GM10266 (cell line): ENCODE data around the gene PCDH9.

Source experiments
- DNase-seq: peaks from one replicate; pipeline ENCODE4 v3.0.0; 2012; ENCODE audit errors: extremely low spot score
- TF ChIP-seq, protein P1 (sequence below): IDR thresholded peaks from 2 replicates; pipeline ENCODE4 v1.5.1; 2012; ENCODE audit warnings: mild to moderate bottlenecking, low read depth; ENCODE audit not compliant: control insufficient read depth, insufficient read depth; ENCODE audit errors: missing control alignments

Gene PCDH9

DNA sequence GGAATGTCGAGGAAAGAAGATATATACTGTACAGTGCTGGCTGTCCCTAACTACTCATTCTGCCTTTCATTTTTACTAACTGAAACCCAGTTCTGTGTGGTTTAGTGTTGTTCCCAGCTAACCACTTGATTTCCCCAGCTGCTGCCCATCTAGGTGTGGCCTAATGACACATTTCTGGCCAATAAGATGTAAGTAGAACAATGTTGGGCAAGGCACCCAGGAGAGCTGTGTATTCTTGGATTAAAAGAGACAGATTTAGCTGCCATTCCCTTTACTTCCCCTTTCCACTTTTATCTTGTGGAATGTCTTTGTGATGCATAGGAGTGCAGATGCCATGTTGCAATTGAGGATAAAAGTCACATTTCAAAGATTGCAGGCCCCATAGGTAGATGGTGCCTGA lies 28.3 kb upstream of the PCDH9 start:
- DNase-seq: no peak
- TF ChIP-seq, protein P1, sequence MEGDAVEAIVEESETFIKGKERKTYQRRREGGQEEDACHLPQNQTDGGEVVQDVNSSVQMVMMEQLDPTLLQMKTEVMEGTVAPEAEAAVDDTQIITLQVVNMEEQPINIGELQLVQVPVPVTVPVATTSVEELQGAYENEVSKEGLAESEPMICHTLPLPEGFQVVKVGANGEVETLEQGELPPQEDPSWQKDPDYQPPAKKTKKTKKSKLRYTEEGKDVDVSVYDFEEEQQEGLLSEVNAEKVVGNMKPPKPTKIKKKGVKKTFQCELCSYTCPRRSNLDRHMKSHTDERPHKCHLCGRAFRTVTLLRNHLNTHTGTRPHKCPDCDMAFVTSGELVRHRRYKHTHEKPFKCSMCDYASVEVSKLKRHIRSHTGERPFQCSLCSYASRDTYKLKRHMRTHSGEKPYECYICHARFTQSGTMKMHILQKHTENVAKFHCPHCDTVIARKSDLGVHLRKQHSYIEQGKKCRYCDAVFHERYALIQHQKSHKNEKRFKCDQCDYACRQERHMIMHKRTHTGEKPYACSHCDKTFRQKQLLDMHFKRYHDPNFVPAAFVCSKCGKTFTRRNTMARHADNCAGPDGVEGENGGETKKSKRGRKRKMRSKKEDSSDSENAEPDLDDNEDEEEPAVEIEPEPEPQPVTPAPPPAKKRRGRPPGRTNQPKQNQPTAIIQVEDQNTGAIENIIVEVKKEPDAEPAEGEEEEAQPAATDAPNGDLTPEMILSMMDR: no peak

GRCh38 chr13:67238861-67239260 lies 8.7 kb upstream of the PCDH9 start:
- DNase-seq: no peak
- TF ChIP-seq, protein P1: no peak

- no peak for DNase-seq
- TF ChIP-seq, protein P1: peak; percentile 47
These were observed 8.2 kb upstream of the PCDH9 start for GRCh38 chr13:67238277-67238859.

DNA sequence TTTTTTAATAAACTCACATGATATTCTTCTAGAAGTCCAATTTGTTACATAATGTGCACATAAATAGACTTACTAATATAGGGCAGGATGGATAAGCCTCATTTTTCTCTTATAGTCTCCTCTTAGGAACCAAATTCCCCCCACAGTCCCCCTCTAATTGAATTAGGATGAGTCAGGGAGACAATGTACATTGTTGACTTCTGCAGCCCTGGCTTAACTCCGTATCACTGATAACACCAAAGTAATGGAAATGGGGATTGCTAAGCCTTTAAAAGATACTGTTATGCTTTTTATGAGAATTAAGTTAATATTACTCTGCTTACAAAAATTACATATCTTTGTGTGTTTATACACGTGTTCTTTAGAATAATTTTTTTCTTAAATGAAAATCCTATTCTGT lies 5.1 kb upstream of the PCDH9 start:
- TF ChIP-seq, protein P1: no peak
- no peak for DNase-seq

- no peak for DNase-seq
- TF ChIP-seq, protein P1: no peak
These were observed 2.2 kb upstream of the PCDH9 start for GRCh38 chr13:67232384-67232783.

DNA sequence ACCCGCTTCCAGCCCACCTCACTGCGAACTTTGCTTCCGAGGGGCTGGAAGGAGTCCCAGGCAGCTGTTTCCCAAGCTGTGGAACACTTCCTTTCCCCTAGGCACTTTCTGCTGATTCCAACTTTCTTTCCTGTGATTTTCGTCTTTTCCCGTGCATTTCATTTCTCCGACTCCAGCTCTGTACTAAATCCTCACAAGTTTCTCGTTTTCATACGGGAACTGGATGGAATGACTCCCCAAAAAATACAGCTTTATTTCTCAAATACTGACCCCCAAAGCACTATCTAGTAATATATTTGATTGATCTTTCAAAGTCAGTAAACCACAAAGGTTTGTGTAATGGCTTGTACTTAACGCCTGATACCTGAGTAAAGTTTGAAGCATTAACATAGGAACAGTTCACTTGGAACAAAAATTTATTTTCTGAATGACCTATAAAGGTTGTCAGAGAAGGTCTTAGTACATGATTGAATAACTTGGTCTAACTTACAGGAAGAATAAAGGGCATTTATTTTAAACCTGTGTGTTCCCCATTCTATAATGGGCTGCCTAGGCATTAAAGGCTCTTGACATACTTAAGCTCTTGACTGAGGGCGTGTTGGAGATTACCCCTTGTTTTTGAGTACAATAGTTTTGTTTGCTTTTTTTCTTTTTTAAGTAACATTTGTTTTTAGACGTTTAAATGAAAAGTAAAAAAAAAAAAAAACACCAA lies 1.3 kb upstream of the PCDH9 start:
- TF ChIP-seq, protein P1: no peak
- DNase-seq: no peak
